Activated CD4-positive, alpha-beta T cell treated with anti-CD3 and anti-CD28 coated beads, Interleukin-2, Interleukin-6, amounts not matched to agents 100 ng/mL and 50 ng/mL, durations not matched to agents 16 hours and 8 hours (primary cell): Measurements from ENCODE around the gene NCK1.
"Not testable (repeated sequence)": the region's sequence is repeated elsewhere in the genome, so short reads cannot be mapped to it uniquely, and the experiment has no call there.

ENCODE experiments used
- DNase-seq: peaks from one replicate; pipeline ENCODE4 v3.0.0-alpha.2; 2020

NCK1 gene

DNA sequence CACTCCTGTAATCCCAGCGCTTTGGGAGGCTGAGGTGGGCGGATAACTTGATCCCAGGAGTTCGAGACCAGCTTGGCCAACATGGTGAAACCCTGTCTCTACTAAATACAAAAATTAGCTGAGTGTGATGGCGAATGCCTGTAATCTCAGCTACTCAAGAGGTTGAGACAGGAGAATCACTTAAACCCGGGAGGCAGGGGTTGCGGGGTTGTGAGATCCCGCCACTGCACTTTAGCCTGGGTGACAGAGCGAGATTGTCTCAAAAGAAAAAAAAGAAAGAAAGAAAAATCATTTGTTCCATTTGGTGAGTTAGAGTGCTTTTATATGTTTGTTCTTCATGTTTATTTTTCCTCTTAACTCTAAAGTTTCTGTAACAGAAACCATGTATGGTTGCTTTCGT is 7.3 kb downstream of the NCK1 start:
- no peak for DNase-seq

DNA sequence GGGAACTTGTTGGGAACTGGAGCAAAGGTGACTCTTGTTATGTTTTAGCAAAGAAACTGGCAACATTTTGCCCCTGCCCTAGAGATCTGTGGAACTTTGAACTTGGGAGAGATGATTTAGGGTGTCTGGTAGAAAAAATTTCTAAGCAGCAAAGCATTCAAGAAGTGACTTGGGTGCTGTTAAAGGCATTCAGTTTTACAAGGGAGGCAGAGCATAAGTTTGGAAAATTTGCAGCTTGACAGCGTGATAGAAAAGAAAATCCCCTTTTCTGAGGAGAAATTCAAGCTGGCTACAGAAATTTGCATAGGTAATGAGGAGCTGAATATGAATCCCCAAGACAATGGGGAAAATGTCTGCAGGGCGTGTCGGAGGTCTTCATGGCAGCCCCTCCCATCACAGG is 10.2 kb downstream of the NCK1 start:
- DNase-seq: not testable (repeated sequence)

DNA sequence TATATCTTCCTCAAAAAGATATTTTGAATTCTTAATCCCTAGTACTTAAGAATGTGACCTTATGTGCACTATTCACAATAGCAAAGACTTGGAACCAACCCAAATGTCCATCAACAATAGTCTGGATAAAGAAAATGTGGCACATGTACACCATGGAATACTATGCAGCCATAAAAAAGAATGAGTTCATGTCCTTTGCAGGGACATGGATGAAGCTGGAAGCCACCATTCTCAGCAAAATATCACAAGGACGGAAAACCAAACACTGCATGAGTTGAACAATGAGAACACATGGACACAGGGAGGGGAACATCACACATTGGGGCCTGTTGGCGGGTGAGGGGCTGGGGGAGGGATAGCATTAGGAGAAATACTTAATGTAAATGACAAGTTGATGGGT is 17.5 kb downstream of the NCK1 start:
- not testable (repeated sequence) for DNase-seq

DNA sequence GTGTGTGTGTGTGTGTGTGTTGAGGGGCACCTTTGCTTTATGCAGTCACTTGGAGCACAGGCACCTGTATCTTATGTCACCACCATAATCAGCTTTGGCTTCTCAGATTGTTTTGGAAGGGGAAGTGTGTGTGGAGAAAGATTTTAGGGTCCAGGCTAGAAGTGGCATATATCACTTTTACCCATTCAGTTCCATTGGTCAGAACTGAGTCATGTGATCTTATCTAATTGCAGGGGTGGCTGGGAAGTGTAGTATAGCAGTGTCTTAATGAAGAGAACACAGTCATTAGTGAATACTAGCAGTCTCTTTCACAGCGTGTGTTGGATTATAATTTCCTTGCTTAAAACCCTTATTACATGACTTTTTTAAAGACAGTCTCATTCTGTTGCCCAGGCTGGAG is 20.6 kb downstream of the NCK1 start:
- no peak for DNase-seq

DNA sequence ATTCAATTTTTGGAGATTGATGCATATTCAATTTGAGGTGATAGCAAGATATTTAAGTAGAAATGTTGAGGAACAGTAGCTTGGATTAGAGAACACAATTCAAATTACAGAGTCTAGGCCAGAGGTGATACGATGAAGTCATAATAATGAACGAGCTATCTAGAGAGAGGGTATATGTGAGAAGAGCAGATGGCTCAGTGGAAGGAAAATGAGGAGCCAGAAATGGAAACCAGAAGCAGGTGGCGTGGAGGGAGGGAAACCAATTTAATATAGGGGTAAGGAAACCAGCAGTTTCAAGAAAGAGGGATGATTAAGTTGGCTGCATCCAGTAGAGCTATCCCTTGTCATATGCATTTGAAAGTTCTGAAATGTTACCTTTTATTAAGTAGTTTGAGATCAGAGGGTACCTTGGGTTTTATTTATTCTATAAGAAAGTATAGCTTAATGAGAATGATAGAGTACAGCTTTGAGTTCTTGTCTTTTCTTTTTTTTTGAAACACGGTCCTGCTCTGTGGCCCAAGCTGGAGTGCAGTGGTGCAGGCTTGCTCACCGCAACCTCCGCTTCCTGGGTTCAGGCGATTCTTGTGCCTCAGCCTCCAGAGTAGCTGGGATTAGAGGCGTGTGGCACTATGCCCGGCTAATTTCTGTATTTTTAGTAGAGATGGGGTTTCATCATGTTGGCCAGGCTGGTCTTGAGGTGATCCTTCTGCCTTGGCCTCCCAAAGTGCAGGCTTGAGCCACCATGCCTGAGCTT is 22.1 kb downstream of the NCK1 start:
- no peak for DNase-seq

DNA sequence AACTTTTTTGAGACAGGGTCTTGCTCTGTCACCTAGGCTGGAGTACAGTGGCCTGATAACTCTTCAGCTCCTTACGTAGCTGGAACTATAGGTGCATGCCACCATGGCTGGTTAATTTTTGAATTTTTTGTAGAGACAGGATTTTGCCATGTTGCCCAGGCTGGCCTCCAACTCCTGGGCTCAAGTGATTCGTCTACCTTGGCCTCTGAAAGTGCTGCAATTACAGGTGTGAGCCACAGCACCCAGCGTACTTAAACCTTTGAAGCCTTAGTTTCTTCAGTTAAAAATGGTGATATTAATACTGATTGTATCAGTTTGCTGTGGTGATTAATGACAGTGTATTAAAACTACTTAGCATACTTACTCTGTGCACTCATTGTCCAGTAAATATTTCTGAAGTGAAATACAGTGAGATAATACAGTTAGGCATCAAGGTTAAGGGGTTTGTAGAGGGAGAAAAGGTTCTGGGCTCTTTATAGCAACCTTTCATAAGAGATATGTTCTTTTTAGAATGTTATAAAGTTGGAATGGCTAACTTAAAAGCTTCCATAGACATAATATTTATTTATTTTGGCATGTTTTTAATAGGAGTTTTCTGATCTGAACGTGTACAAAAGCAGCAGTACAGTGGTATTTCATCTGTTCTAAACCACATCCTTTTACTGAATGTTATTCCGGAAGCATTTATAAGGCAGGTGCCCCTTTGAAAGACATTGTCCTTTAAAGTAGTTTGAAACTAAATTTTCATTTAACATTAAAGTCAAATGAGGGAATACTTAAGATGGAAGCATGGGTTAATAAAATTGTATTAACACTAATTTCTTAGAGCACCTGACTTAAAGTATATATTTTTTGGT is 23.6 kb downstream of the NCK1 start:
- no peak for DNase-seq

DNA sequence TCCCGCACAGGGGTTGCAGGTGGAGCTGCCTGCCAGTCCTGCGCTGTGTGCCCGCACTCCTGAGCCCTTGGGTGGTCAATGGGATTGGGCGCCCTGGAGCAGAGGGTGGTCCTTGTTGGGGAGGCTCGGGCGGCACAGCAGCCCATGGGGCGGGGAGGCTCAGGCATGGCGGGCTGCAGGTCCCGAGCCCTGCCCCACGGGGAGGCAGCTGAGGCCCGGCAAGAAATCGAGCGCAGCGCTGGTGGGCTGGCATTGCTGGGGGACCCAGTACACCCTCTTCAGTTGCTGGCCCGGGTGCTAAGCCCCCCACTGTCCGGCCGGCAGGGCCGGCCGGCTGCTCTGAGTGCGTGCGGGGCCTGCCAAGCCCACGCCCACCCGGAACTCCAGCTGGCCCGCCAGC is 27.9 kb downstream of the NCK1 start:
- no peak for DNase-seq

DNA sequence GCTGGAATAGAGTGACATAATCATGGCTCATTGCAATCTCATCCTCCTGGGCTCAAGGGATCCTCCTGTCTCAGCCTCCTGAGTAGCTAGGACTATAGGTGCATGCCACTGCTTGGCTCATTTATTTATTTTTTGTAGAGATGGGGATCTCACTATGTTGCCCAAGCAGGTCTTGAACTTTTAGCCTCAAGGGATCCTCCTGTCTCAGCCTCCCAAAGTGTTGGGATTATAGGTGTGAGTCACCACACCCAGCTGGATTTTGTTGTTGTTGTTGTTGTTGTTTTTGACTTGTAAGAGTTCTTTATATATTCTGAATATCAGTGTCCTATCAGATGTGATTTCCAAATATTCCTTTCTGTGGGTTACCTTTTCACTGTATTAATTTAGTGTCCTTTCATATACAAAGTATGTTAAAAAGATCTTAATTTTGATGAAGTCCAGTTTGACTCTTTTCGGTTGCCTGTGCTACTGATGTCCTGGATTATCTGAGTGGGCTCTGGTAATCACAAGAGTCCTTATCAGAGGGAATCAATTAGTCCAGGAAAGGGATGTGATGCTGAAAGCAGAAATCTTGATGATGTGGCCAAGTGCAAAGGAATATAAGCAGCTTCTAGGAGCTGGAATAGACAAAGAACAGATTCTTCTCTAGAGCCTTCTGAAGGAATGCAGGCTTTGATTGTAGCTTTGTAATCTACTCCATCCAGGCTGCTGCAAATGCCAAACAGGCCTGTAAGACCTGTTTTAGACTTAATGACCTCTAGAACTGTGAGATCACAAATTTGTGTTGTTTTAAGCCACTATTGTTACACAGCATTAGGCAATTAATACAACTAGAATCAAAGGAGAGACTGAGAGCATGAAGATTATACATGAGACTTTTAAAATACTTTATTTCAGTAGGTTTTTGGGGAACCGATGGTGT is 30.2 kb downstream of the NCK1 start:
- DNase-seq: no peak

DNA sequence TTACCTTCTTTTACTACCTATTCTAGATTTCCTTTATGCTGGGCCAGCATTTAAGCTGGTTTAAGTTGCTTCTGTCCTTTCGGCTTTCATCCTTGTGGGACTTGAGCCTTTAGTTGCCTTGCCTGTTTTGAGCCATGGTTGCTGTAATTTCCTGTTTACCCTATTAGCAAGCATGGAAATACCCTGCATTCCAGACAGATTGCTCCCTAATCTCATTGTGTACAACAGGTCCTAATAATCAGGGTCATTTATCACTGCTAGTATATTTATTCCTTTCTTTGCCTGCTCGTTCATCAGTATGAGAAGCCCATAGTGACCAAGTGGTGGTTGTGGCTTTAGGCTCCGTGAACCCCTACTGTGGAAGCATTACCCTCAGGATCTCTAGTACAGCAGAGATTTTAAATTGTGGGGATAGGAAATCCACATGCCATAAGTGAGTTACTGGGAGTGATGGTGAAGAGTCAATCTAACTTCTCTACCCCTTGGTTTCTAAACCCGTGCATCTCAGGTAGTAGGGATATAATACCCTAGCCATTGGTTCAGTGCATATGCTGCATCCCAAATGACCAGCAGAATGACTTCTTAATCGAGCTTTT is 31.9 kb downstream of the NCK1 start:
- no peak for DNase-seq

DNA sequence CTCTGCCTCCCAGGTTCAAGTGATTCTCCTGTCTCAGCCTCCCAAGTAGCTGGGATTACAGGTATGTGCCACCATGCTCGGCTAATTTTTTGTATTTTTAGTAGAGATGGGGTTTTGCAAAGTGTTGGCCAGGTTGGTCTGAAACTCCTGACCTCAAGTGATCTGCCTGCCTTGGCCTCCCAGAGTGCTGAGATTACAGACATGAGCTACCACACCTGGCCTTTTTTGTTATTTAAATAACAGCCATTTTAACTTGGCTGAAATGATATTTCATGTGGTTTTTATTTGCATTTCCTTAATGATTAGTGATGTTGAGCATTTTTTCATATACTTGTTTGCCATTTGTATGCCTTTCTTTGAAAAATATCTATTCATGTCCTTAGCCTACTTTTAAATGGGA is 35.2 kb downstream of the NCK1 start:
- DNase-seq: not testable (repeated sequence)

DNA sequence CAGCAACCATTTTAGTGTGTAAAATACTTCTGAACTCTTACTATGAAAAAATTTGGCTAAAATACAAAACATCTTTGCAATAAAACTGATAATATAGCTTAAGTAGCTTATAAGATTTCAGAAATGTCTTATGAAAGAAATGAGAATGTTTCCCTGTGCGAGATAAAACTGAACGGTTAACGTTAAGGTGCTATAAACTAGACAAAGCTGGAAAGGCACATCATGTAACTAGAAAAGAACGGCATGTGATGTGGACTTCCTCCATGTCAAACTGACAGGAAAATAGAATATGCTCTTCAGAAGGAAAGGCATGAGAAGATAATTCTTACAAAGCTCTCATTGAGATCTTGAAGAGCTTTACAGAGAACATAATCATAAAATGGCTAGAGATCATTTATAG is 36.5 kb downstream of the NCK1 start:
- DNase-seq: no peak

DNA sequence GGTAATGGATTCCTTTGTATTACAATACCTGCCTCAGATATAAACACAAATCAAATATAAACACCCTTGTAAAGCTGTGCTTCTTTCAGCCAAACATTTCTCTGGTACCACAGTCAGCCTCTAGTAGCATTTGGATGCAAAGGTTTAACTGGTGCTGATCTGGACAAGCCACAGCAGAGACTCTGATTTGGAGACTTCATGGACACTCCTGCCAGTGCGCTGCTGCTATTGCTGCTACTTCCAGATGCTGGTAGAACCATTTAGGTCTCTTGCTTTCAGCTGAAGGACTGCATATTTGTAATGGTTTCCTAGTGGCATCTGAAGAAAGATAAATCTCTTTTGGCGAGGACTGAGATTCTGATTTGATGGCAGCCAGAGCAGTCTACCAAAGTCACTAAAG is 36.9 kb downstream of the NCK1 start:
- DNase-seq: no peak

DNA sequence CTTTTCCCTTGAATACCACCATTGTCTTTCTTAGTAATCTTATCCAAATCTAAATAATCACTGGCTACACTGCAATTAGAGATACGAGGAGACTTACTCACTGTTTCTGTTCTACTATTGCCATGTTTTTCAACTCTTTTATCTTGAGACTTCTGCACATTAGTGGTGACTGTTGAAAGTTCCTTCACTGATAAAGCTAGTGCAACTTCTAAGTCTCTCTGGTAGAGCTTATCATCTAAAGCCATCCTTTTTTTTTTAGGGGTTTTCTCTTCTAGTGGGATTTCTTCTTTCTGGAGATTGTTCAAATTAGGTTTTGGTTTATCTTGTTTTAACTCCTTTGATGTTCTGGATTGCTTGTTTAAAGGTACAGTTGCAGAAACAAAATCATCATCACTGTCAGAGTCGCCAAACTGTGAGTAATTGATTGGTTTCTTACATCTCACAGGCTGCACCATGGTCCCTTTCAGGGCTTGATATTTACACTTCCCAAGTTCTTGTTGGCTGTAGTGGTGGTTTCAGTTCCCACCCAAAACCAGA is 37.7 kb downstream of the NCK1 start:
- no peak for DNase-seq

DNA sequence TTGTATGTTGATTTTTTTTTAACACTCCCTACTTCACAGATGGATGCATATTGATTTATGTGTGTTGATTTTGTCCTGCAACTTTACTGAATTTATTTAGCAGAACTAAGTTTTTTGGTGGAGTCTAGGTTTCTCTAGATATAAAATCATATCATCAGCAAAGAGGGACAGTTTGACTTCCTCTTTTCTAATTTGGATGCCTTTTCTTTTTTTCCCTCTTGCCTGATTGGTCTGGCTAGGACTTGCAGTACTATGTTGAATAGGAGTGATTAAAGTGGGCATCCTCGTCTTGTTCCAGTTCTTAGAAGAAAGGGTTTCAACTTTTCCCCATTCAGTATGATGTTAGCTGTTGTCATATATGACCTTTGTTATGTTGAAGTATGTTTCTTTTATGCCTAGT is 38.7 kb downstream of the NCK1 start:
- DNase-seq: not testable (repeated sequence)

DNA sequence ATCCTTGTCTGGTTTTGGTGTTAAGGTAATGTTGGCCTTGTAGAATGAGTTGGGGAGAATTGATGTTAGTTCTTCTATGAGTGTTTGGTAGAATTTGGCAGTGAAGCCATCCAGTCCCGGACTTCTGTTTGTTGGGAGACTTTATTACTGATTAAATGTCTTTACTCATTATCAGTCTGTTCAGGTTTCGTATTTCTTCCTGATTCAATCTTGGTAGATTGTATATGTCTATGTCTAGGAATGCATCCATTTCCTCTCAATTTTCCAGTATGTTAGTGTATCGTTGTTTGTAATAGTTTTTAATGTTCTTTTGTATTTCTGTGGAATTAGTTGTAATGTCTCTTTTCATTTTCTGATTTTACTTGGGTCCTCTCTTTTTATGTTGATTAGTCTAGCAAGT is 39.4 kb downstream of the NCK1 start:
- no peak for DNase-seq

DNA sequence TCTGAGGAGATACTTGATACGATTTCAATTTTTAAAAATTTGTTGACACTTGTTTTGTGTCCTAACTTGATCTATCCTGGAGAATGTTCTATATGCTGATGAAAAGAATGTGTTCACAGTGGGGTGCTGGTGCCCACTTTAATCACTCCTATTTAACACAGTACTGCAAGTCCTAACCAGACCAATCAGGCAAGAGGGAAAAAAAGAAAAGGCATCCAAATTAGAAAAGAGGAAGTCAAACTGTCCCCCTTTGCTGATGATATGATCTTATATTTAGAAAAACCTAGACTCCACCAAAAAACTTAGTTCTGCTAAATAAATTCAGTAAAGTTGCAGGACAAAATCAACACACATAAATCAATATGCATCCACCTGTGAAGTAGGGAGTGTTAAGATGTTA is 40.5 kb downstream of the NCK1 start:
- DNase-seq: not testable (repeated sequence)

DNA sequence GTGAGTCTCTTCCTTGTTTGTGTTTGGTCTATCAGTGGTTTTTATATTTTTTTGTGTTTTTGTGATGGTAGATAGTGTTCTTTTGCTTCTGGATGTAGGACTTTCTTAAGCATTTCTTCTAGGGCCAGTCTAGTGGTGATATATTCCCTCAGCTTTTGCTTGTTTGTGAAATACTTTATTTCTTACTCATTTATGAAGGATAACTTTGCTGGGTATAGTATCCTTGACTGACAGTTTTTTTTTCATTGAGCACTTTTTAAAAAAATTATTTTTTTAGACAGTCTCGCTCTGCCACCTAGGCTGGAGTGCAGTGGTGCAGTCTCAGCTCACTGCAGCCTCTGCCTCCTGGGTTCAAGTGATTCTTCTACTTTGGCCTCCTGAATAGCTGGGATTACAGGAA is 41.9 kb downstream of the NCK1 start:
- no peak for DNase-seq

DNA sequence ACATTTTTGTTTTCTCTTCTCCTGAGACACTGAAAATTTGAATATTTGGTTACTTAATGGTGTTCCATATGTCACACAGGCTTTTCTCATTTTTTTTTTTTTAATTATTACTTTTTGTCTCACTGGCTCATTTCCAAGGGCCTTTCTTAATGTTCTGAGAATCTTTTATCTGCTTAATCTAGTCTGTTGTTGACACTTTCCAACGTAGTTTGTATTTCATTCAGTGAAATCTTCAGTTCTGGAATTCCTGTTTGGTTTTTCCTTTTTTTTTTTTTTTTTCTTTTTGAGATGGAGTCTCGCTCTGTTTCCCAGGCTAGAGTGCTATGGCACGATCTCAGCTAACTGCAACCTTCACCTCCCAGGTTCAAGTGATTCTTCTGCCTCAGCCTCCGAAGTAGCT is 42.7 kb downstream of the NCK1 start:
- no peak for DNase-seq

DNA sequence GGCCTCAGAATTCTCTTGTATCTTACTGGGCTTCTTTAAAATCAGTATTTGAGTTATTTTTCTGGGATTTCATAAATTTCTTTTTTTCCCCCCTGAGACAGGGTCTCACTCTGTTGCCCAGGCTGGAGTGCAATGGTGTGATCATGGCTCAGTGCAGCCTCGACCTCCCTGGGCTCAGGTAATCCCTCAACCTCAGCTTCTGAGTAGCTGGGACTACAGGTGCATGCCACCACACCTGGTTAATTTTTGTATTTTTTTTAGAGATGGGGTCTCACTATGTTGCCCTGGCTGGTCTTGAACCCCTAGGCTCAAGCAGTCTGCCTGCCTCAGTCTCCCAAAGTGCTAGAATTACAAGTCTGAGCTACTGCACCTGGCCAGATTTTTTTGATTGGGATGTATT is 43.5 kb downstream of the NCK1 start:
- no peak for DNase-seq

DNA sequence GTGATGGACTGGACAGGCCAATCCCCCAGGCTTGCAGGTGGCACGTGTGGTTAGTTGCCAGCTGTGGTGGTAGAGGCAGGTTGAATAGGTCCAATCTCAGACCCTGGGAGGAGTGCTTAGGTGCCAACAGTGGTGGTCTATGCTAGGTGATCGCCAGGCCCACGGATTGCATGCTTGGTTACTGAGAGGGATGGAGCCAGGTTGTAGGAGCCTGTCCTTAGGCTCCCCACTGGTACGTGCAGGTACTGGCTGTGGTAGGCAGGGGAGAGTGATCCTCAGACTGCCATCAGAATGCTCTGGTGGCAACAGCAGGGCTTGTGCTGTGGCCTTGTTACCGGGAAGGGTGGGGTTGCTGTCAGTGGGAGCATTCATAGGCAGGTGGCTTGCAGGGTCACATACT is 44.7 kb downstream of the NCK1 start:
- DNase-seq: no peak

DNA sequence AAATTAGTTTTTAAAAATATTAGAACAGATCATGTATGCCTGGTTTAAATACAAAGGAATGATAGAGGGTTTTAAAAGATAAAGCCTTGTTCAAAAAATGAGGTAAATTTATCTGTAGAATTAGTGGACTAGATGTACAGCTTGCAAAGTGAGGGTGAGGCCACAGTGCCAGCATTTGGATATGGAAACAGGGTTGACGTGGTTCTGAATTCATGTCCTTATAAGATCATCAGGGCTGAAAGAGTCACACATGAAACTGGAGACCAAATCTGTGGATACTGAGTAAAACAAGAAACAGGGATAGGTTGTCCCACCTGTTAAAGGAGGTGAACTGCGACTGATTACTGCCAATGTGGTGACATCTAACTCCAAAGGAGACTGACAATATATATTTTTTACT is 46.3 kb downstream of the NCK1 start:
- no peak for DNase-seq

DNA sequence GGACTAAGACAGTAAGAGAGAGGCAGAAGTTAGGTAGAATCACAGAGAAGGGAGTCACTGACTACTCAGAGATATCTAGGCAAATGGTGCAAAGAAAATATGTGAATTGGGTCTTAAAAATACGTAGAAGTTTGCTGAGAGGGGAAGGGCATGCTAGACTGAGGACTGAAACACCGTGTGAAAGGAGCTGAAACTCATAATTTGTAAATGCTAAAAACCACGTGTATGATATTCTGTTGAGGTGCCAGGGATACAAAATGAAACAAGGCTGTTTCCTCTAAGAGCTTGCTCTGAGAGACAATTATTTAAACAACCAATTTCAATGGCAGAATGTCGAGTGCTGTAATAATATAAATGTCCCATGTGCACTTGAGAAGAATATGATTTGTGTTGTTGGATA is 47.2 kb downstream of the NCK1 start:
- DNase-seq: no peak

DNA sequence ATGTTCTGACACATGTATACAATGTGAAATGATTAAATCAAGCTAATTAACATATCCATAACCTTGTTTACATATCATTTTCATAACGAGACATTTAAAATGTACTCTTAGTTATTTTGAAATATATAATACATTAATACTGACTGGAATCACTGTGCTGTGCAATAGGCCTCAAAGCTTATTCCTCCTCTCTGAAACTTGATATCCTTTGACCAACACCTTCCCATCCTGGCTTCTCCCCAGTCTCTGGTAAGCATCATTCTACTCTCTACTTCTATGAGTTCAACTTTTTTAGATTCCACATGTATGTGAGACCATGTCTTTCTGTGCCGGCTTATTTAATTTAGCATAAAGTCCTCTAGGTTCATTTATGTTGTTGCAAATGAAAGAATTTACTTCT is 48.7 kb downstream of the NCK1 start:
- DNase-seq: no peak
